Measurements from ENCODE around the gene CHMP2B. TPM values are rescaled to one million over a fixed set of nuclear protein-coding genes. Genes with fewer than 3 reads are reported as not detected.
A peak's percentile ranks its signal among the peaks of the same experiment; 100 is the strongest.

The CHMP2B gene, protein sequence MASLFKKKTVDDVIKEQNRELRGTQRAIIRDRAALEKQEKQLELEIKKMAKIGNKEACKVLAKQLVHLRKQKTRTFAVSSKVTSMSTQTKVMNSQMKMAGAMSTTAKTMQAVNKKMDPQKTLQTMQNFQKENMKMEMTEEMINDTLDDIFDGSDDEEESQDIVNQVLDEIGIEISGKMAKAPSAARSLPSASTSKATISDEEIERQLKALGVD
- total RNA-seq: 29.3 TPM

- peak; percentile 65 to 82 for DNase-seq (ENCODE audit: low spot score in 2 of 2)
- no peak for FAIRE-seq
Observed at GRCh38 chr3:87227104-87227834, at the start of gene CHMP2B. Gene CHMP2B, plus strand, starts transcription at chr3:87227309. Its CDS starts 214 bp downstream, at chr3:87227523.

- FAIRE-seq: no peak
- DNase-seq (ENCODE audit: low spot score in 2 of 2): no peak
Observed at GRCh38 chr3:87179642-87180041, 47.5 kb upstream of the CHMP2B start.

DNA sequence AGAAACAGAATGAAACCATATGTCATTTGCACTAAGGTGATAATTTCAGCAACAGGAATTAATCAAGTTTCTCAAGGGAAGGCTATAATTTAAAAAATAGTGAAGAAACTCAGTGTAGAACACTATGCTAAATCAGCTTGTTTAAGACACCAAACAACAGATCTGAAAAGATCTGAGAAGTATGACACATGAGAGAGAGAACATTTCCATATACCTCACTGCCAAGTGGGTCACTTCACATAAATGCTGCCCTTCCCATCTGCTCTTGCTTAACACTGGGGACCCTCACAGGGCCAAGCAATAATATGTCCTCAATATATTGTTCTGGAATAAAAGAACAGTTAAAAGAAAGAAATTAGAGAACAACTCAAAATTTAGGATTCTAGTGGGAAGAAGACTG lies 45.6 kb upstream of the CHMP2B start:
- FAIRE-seq (no peak), DNase-seq (ENCODE audit: low spot score in 2 of 2) (no peak)

DNA sequence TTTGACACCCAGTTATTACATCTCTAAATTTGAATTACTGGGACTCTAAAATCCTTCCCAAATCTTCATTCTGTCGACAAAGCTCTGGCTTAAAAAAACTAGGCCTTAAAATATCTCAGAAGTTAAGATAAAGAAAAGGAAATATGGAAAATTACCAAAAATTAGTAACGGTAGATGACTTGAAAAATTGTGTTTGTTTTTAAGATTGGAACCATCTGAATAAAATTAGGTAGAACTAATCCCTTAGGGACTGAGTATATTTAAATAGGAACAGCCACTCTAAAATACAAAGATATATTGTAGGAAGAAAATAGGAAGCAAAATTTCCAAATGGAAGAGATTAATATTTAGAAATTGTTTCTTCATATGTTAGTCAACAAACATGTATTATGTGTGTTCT lies 45.1 kb upstream of the CHMP2B start:
- DNase-seq (ENCODE audit: low spot score in 2 of 2) (no peak), FAIRE-seq (no peak)

DNA sequence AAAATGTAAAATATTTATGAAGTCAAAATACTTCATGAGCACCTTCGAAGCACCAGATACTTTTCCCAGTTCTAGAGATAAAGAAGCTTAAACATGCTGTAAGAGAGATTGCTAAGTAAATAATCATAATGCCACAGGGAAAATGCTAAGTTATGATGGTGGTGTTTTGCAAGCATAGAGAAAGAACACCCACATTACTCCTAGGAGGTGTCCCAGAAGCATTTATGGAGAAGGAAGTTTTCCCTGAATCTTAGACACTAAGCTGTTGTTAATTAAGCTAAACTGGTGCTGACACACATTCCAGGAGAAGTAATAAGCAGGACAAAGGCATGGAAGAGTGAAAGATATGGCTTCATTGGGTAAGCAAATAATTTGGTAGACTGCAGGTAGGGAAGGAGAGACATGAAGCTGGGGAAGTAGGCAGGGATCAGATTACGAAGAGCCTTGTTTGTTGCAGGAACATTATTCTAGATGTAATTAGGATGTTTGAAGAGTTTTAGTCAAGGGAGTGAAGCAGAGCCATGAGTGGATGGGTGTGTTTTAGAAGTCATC lies 40.4 kb upstream of the CHMP2B start:
- FAIRE-seq (no peak), DNase-seq (ENCODE audit: low spot score in 2 of 2) (no peak)

- DNase-seq (ENCODE audit: low spot score in 2 of 2): no peak
- no peak for FAIRE-seq
Observed at GRCh38 chr3:87191175-87191574, 35.9 kb upstream of the CHMP2B start.

DNA sequence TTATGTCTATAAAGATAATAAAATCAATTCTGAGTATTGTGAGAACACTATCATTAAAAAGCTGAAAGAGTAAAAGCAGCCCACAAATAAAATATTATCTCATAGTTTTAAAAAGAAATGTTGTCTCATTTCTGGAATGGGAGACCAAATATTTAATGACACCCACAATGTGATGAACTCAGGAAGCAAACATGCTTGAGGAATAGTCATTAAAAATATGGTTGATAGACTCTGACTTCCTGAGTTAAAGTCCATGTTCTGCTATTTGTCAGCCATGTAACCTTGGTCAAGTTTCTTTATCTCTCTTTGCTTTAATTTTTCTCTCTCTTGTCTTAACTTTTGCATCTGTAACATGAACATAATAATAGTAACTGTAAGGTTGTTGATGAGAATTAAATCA lies 35.5 kb upstream of the CHMP2B start:
- DNase-seq (ENCODE audit: low spot score in 2 of 2) (no peak), FAIRE-seq (no peak)

DNA sequence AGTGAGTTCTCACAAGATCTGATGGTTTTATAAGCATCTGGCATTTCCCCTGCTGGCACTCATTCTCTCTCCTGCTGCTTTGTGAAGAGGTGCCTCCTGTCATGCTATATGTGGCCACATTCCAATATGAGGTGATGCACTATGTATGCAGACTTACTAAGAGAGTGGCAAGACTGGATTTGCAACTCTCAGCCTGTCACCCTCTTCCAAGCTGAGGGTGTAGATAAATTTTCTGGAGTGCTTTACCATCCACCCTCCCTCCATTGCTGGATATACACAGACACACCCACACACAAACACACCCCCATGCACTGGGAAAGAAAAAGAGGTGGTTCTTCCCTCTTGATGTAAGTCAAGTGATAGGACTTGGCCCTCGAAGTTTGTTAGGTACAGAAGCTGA lies 30.2 kb upstream of the CHMP2B start:
- FAIRE-seq (no peak), DNase-seq (ENCODE audit: low spot score in 2 of 2) (no peak)

GRCh38 chr3:87197531-87197930 lies 29.6 kb upstream of the CHMP2B start:
- FAIRE-seq (no peak), DNase-seq (ENCODE audit: low spot score in 2 of 2) (no peak)

DNA sequence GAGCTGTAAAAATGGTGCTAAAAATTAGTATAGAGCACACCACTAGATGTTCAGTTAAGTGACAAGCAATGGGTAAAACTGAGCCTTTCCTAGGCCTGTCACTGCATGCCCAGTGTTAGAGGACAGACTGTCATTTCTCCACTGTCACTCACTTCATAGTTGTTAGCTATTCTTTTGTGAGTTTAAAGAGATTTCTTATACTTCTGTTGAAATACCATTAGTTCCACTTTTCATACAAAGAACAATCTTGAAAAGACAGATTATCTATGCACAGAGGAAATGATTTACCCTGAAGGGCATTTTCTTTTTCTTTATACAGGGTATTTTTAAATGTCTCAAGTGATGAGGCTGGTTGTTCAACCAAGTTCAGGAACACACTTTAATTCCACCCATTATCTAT lies 28.3 kb upstream of the CHMP2B start:
- FAIRE-seq (no peak), DNase-seq (ENCODE audit: low spot score in 2 of 2) (no peak)

GRCh38 chr3:87199628-87200027 lies 27.5 kb upstream of the CHMP2B start:
- FAIRE-seq (no peak), DNase-seq (ENCODE audit: low spot score in 2 of 2) (no peak)

DNA sequence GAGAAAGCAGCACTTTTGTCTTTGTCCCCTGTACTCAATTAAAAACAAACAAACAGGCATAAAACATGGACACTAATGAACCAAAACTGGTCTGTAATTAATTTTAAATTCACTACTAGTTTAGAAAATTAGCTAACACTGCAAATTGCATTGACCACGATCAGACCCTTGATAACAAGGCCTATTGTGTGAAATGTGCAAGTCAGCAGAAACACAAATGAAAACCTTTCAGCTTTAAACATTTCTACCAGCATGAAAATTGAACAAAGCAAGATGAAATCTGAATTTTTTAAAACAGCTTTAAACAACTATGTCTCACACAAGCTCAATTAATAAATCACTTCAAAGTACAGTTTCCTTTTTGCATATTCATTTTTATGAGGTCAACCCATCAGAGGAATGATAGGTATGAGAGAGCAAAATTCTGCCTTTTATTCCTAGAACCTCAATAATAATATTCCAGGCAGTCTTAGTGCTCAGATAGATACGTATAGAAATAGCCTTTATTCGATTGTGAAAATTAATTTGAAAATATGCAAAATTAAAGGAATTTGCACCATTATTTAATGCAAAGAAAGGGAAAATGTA lies 27.0 kb upstream of the CHMP2B start:
- FAIRE-seq (no peak), DNase-seq (ENCODE audit: low spot score in 2 of 2) (no peak)

DNA sequence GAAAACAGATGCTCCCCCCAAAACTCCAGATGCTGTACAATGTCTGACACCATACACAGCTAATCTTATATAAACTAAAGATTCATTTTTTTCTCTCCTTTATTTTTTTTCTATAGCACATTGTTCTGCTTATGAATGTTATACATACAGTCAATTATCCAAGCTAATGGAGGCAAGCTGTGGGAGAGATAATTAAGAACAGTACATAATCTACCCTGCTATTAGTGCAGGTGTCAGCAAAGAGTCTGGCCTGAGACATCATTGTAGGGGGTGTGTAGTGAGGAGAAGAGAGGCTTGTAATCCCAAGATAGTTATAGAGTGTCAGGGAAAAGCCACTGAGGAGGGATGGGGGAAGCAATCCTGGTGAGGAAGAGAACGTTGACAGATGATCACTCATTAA lies 25.4 kb upstream of the CHMP2B start:
- DNase-seq (ENCODE audit: low spot score in 2 of 2): no peak
- FAIRE-seq: no peak

DNA sequence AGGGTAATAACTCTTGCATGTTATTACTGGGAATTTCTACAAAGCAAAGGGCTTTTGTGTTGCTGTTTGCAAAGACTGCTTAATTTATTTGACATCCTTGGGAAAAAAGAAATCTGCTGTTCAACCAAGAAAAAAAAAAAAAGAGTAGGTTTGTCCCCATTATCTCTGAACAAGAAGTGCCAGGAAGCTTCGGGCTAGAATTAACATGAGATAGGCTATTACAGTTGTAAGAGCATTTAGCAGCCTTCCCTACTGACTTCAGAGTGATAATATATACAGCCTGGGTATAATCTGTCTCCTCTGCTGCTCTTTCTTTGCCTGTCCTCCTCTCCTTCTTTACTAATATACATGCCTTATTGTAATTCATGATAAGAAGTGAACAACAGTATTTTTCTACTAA lies 23.3 kb upstream of the CHMP2B start:
- no peak for DNase-seq (ENCODE audit: low spot score in 2 of 2)

GRCh38 chr3:87206070-87206469 lies 21.0 kb upstream of the CHMP2B start:
- FAIRE-seq (no peak), DNase-seq (ENCODE audit: low spot score in 2 of 2) (no peak)

More for the DNA sequence above, 23.3 kb upstream of the CHMP2B start:
- FAIRE-seq: no peak

GRCh38 chr3:87206635-87207034 lies 20.5 kb upstream of the CHMP2B start:
- FAIRE-seq (no peak), DNase-seq (ENCODE audit: low spot score in 2 of 2) (no peak)

DNA sequence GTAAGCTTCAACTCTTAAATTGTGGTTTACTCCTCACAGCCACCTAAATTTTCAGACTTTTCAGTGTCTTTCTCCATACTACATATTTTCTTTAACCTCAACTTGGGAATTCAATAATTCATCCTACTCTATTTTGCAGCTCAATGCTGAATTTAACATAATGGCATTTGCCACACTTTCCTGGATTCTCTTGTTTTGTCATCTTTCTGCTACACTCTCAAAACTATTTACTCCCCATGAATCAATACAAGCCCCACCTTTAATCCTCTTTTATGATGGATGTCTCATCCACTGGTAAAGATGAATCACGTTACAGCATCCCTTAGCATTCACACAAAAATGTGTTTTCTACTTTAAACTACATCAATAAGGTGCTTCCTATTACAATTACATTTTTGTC lies 19.6 kb upstream of the CHMP2B start:
- no peak for FAIRE-seq

GRCh38 chr3:87209111-87209510 lies 18.0 kb upstream of the CHMP2B start:
- DNase-seq (ENCODE audit: low spot score in 2 of 2) (no peak), FAIRE-seq (no peak)

More for the DNA sequence above, 19.6 kb upstream of the CHMP2B start:
- no peak for DNase-seq (ENCODE audit: low spot score in 2 of 2)

GRCh38 chr3:87218560-87218959 lies 8.5 kb upstream of the CHMP2B start:
- FAIRE-seq (no peak), DNase-seq (ENCODE audit: low spot score in 2 of 2) (no peak)

- FAIRE-seq (no peak), DNase-seq (ENCODE audit: low spot score in 2 of 2) (no peak)
Observed at GRCh38 chr3:87219611-87220010, 7.5 kb upstream of the CHMP2B start.

- no peak for DNase-seq (ENCODE audit: low spot score in 2 of 2)
- no peak for FAIRE-seq
Observed at GRCh38 chr3:87225659-87226058, 1.4 kb upstream of the CHMP2B start.

DNA sequence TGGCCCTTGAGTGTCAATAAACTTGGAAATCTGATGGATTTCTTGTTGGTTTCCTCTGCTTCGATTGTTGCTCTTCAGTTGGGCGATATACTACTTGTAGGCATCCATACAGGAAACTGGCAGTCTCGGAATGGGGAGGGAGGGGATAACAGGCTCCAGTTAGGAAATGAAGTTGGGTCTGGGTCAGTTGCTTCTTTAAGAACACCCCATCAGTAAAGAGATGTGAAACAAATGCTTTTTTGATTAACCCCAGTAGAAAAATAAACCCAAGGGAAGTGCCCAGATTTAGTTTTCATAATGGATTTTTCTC lies 681 bp downstream of the CHMP2B start:
- DNase-seq (ENCODE audit: low spot score in 2 of 2) (no peak), FAIRE-seq (no peak)

Data from frontal cortex (tissue), 4 donors.